DND-41 (cell line): ENCODE results near the gene NPW.

Source experiments
- EZH2 ChIP-seq: IDR thresholded peaks from 3 replicates; pipeline ENCODE4 v1.6.1; 2012; ENCODE audit warnings: borderline replicate concordance, low read depth, mild to moderate bottlenecking, moderate library complexity, low read length, inconsistent platforms; ENCODE audit not compliant: severe bottlenecking
- TF ChIP-seq, protein P1 (sequence below): IDR thresholded peaks from 2 replicates; pipeline ENCODE4 v1.5.1; 2012; ENCODE audit warnings: borderline replicate concordance, low read length, moderate library complexity, mild to moderate bottlenecking; ENCODE audit not compliant: poor library complexity, severe bottlenecking; ENCODE audit errors: extremely low read depth

DNA sequence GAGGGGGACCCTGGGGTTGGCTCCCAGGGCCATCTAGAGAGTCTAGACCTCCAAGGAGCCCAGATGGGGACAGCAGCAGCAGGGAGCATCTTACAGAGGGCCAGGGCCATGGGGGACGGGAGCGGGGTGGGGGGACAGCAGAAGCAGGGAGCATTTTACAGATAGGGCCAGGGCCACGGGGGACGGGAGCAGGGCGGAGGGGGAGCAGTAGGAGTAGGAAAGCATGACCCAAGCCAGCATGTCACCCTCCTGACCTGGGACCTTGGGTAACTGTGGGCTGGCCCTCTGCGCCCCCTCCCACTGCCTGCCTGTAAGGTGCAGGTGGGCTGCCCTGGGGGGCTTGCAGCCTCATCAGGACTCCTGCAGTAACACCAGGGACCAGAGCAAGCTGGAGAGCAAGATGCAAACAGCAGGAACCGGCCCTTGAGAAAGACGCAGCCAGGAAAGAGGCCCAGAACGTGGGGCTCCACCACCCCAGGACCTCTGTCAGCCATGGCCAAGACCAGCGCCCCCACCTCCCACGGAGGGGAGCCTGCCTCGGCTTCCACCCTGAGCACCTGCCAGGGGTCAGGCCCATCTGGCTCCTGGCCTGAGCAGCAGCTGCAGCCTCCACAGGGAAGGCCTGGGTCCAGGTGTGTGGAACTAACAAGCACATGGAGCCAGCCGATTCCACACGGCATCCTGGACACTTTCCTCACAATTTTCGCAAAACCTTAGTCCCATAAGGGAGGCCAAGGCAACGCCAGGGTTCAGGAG is 12.3 kb upstream of the NPW start:
- TF ChIP-seq, protein P1, sequence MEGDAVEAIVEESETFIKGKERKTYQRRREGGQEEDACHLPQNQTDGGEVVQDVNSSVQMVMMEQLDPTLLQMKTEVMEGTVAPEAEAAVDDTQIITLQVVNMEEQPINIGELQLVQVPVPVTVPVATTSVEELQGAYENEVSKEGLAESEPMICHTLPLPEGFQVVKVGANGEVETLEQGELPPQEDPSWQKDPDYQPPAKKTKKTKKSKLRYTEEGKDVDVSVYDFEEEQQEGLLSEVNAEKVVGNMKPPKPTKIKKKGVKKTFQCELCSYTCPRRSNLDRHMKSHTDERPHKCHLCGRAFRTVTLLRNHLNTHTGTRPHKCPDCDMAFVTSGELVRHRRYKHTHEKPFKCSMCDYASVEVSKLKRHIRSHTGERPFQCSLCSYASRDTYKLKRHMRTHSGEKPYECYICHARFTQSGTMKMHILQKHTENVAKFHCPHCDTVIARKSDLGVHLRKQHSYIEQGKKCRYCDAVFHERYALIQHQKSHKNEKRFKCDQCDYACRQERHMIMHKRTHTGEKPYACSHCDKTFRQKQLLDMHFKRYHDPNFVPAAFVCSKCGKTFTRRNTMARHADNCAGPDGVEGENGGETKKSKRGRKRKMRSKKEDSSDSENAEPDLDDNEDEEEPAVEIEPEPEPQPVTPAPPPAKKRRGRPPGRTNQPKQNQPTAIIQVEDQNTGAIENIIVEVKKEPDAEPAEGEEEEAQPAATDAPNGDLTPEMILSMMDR = no peak
- TF ChIP-seq EZH2 = no peak
